Breast epithelium (tissue), 3 donors: ENCODE results near the gene GTF2IRD1.
"Not testable (repeated sequence)": the region's sequence is repeated elsewhere in the genome, so short reads cannot be mapped to it uniquely, and the experiment has no call there.

Source experiments
- POLR2A ChIP-seq: fragments of 450-650 bp; IDR thresholded peaks from one replicate; pipeline ENCODE4 v1.6.1; 2016; ENCODE audit warnings: antibody characterized with exemption, mild to moderate bottlenecking, moderate library complexity
- POLR2AphosphoS5 ChIP-seq, 3 donors: sonication (generic); formaldehyde crosslinking; IDR thresholded peaks; one replicate each; pipeline ENCODE4 v1.6.1; 2017; ENCODE audit warnings: antibody characterized with exemption in 3 of 3
- TF ChIP-seq, protein P1 (sequence below), 3 donors: fragments of 450-650 bp; IDR thresholded peaks; one replicate each; pipeline ENCODE4 v1.5.1; 2016 to 2017; ENCODE audit warnings: antibody characterized with exemption in 3 of 3, mild to moderate bottlenecking in 3 of 3, moderate library complexity in 3 of 3

GRCh38 chr7:74411571-74411970 lies 42.1 kb upstream of the GTF2IRD1 start:
- TF ChIP-seq, protein P1, sequence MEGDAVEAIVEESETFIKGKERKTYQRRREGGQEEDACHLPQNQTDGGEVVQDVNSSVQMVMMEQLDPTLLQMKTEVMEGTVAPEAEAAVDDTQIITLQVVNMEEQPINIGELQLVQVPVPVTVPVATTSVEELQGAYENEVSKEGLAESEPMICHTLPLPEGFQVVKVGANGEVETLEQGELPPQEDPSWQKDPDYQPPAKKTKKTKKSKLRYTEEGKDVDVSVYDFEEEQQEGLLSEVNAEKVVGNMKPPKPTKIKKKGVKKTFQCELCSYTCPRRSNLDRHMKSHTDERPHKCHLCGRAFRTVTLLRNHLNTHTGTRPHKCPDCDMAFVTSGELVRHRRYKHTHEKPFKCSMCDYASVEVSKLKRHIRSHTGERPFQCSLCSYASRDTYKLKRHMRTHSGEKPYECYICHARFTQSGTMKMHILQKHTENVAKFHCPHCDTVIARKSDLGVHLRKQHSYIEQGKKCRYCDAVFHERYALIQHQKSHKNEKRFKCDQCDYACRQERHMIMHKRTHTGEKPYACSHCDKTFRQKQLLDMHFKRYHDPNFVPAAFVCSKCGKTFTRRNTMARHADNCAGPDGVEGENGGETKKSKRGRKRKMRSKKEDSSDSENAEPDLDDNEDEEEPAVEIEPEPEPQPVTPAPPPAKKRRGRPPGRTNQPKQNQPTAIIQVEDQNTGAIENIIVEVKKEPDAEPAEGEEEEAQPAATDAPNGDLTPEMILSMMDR (IDR thresholded peaks at IDR 0.05), result not testable (repeated sequence)
- TF ChIP-seq POLR2AphosphoS5 (IDR thresholded peaks at IDR 0.05); POLR2A: not testable (repeated sequence)
